OCI-LY7 (cell line): ENCODE results near the gene XRCC6.
"Not testable (repeated sequence)": the region's sequence is repeated elsewhere in the genome, so short reads cannot be mapped to it uniquely, and the experiment has no call there.

Experiments used
- CTCF ChIP-seq: fragments of 200-600 bp; sonication (generic); conservative IDR thresholded peaks from 2 replicates; pipeline ENCODE4 v1.5.1; 2014; ENCODE audit warnings: mild to moderate bottlenecking, antibody characterized with exemption, low read length, moderate library complexity, mixed read lengths
- EZH2phosphoT487 ChIP-seq: fragments of 200-600 bp; sonication (generic); IDR thresholded peaks from 2 replicates; pipeline ENCODE4 v1.6.1; 2018; ENCODE audit warnings: low read depth, borderline replicate concordance, mild to moderate bottlenecking, mixed run types, antibody characterized with exemption, low read length, moderate library complexity, mixed read lengths

GRCh38 chr22:41686890-41687289 lies 65.8 kb downstream of the XRCC6 start:
- not testable (repeated sequence) for TF ChIP-seq CTCF, EZH2phosphoT487
